ENCODE results near the gene COL6A1.

- TF ChIP-seq, protein P1, sequence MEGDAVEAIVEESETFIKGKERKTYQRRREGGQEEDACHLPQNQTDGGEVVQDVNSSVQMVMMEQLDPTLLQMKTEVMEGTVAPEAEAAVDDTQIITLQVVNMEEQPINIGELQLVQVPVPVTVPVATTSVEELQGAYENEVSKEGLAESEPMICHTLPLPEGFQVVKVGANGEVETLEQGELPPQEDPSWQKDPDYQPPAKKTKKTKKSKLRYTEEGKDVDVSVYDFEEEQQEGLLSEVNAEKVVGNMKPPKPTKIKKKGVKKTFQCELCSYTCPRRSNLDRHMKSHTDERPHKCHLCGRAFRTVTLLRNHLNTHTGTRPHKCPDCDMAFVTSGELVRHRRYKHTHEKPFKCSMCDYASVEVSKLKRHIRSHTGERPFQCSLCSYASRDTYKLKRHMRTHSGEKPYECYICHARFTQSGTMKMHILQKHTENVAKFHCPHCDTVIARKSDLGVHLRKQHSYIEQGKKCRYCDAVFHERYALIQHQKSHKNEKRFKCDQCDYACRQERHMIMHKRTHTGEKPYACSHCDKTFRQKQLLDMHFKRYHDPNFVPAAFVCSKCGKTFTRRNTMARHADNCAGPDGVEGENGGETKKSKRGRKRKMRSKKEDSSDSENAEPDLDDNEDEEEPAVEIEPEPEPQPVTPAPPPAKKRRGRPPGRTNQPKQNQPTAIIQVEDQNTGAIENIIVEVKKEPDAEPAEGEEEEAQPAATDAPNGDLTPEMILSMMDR (conservative IDR thresholded peaks at IDR 0.05; ENCODE audit: low read depth, low read length) = no peak
- no peak for TF ChIP-seq EZH2 (IDR thresholded peaks at IDR 0.05; ENCODE audit: borderline replicate concordance, low read depth, low read length, poor library complexity, severe bottlenecking)
Measured at GRCh38 chr21:46032100-46032499, 50.5 kb downstream of the COL6A1 start.
